ENCODE measurements around the gene IL25. TPM values are rescaled to one million over a fixed set of nuclear protein-coding genes. Genes with fewer than 3 reads are reported as not detected.

The IL25 gene
- total and polyA plus RNA-seq, 2 of the 13 experiments (the other 11 are each of a cell fraction or from before 2014, with no cell fraction given): not detected

GRCh38 chr14:23380197-23380914 is 7.7 kb downstream of the IL25 start (continued):
- TF ChIP-seq ZNF737 (CRISPR knock-in tag; IDR thresholded peaks at IDR 0.05; ENCODE audit: borderline replicate concordance) (no peak), ZBTB7B (CRISPR knock-in tag; IDR thresholded peaks at IDR 0.05) (no peak), ZNF572 (CRISPR knock-in tag; IDR thresholded peaks at IDR 0.05) (peak; percentile 1; the same call in 1 of the 2 replicates), KAT2B (IDR thresholded peaks at IDR 0.05; ENCODE audit: borderline replicate concordance, low read depth, low read length) (no peak), ZNF280D (CRISPR knock-in tag; IDR thresholded peaks at IDR 0.05) (no peak), CERS6 (CRISPR knock-in tag; IDR thresholded peaks at IDR 0.05) (0 out of 2 replicates have a peak, but pooled peaks have one; percentile 29), ZNF101 (CRISPR knock-in tag; IDR thresholded peaks at IDR 0.05; ENCODE audit: borderline replicate concordance, low read depth) (no peak), NRL (CRISPR knock-in tag; IDR thresholded peaks at IDR 0.05; ENCODE audit: borderline replicate concordance) (0 out of 2 replicates have a peak, but pooled peaks have one; percentile 22), GATAD1 (CRISPR knock-in tag; IDR thresholded peaks at IDR 0.05) (no peak), ZFP41 (CRISPR knock-in tag; IDR thresholded peaks at IDR 0.05; ENCODE audit: borderline replicate concordance) (no peak), ZNF512B (CRISPR knock-in tag; IDR thresholded peaks at IDR 0.05; ENCODE audit: borderline replicate concordance) (no peak), ZNF256 (CRISPR knock-in tag; conservative IDR thresholded peaks at IDR 0.05) (no peak), ZNF230 (CRISPR knock-in tag; IDR thresholded peaks at IDR 0.05) (0 out of 2 replicates have a peak, but pooled peaks have one; percentile 21), ZKSCAN8 (CRISPR knock-in tag; IDR thresholded peaks at IDR 0.05; ENCODE audit: borderline replicate concordance) (no peak), ZMAT5 (CRISPR knock-in tag; IDR thresholded peaks at IDR 0.05; ENCODE audit: borderline replicate concordance, low read depth) (no peak), ZSCAN30 (CRISPR knock-in tag; IDR thresholded peaks at IDR 0.05) (no peak), ZNF3 (CRISPR knock-in tag; IDR thresholded peaks at IDR 0.05) (no peak), ZNF629 (CRISPR knock-in tag; conservative IDR thresholded peaks at IDR 0.05) (no peak)

All from HepG2 (cell line).